Sigmoid colon (tissue), 7 donors: ENCODE measurements around the gene PDRG1. TPM values are rescaled to one million over a fixed set of nuclear protein-coding genes. Genes with fewer than 3 reads are reported as not detected.

Source experiments
- DNase-seq: peaks from one replicate; pipeline ENCODE4 v3.0.0-alpha.2; 2019
- H3K27ac ChIP-seq, 4 donors: fragments of 200-600 bp; sonication (generic); one replicate each; pipeline ENCODE4 v1.5.1; 2016 to 2019; ENCODE audit warnings: mild to moderate bottlenecking in 1 of 4
- H3K27me3 ChIP-seq, 3 donors: fragments of 200-600 bp; sonication (generic); one replicate each; pipeline ENCODE4 v1.5.1; 2019; ENCODE audit warnings: mild to moderate bottlenecking in 1 of 3
- H3K36me3 ChIP-seq, 4 donors: fragments of 200-600 bp; sonication (generic); one replicate each; pipeline ENCODE4 v1.5.1; 2016 to 2019
- H3K4me1 ChIP-seq, 4 donors: fragments of 200-600 bp; sonication (generic); one replicate each; pipeline ENCODE4 v1.5.1; 2017 to 2019
- H3K4me3 ChIP-seq, 4 donors: fragments of 200-600 bp; sonication (generic); one replicate each; pipeline ENCODE4 v1.5.1; 2017 to 2019; ENCODE audit warnings: mild to moderate bottlenecking in 2 of 4, moderate library complexity in 1 of 4
- H3K9me3 ChIP-seq, 4 donors: fragments of 200-600 bp in 3 of 4; sonication (generic) in 3 of 4; one replicate each; pipeline versions ENCODE4 v1.5.1 to v1.6.1; 2013 to 2019
- EP300 ChIP-seq, 4 donors: sonication (generic); formaldehyde crosslinking; IDR thresholded peaks; one replicate each; pipeline ENCODE4 v1.6.1; 2017; ENCODE audit warnings: antibody characterized with exemption in 4 of 4
- POLR2A ChIP-seq, 2 donors: fragments of 450-650 bp; IDR thresholded peaks; one replicate each; pipeline ENCODE4 v1.6.1; 2016; ENCODE audit warnings: antibody characterized with exemption in 2 of 2, mild to moderate bottlenecking in 2 of 2, moderate library complexity in 2 of 2
- POLR2AphosphoS5 ChIP-seq, 4 donors: sonication (generic); formaldehyde crosslinking; IDR thresholded peaks; one replicate each; pipeline ENCODE4 v1.6.1; 2017; ENCODE audit warnings: antibody characterized with exemption in 4 of 4
- WGBS, 2 donors: extraction: QIAGEN DNeasy Blood & Tissue Kit; methylation state at CpG; one replicate each; pipeline ENCODE4 v1.1.7; 2013; 5-methylcytosine and 5-hydroxymethylcytosine counted together
- intact Hi-C: fragments of 100-400 bp; cut with DNase I; formaldehyde crosslinking; loops from one replicate; pipeline ENCODE4 v1.15.1; 2023
- polyA plus RNA-seq, 3 donors: library from polyadenylated mRNA; stranded (reverse); fragments of 200-250 nt; gene quantifications; one replicate each; pipeline ENCODE4 v1.2.3, GENCODE V29; 2013
- total RNA-seq, 4 donors: library from RNA; depleted of rRNA; stranded (reverse); fragments of >200 nt; gene quantifications; one replicate each; pipeline ENCODE4 v1.1.0, GENCODE V29; 2016
- TF ChIP-seq, protein P1 (sequence below), 4 experiments: fragments of 450-650 bp in 3 of 4; fragments of 200-600 bp in 1 of 4; IDR thresholded peaks; one replicate each; pipeline ENCODE4 v1.5.1; 2016 to 2019; ENCODE audit warnings: antibody characterized with exemption in 4 of 4, mild to moderate bottlenecking in 3 of 4, moderate library complexity in 2 of 4
- donor health status: healthy with polysubstance abuse.
- donor health status: Bipolar disorder and iron deficiency.
- donor health status: healthy.

PDRG1 gene
- total and polyA plus RNA-seq, 7 donors: 5.0 to 15.2 (median 10.2) TPM

DNA sequence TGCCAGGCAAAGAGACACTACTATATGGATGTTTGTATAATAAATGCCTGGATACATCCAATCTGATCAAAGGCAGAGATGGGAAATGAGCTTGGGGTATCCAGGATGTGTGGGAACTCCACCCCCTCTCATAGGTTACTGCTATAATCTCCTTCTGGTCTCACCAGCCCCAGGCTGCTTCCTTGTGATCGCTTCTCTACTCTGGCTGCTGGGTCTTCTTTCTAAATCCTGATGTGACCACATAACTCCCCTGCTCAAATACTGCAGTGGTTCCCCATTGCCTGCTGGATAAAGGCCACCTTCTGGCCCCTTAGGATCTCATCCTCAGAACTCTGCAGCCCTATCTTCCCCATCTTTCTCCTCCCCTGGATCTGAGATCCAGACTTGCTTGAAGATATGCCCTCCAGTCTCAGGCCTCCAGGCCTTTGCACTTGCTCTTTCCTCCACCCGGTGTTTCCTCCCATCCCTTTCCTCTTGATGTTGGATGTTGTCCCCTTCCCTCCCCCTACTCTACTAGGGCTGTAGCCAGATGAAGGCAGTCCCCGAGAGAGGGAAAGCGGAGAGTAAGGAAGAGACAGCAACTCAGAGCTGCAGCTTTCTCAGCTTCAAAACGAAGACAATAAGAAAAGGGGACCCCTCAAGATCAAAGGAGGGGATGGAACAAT is 15.3 kb upstream of the PDRG1 start:
- 12 to 16% methylated on average over 5 of the region's 5 CpGs for WGBS, 2 donors
- peaks cover 12 to 55% (median 31%) of the 10 kb centered on the region in 3 donors for H3K27me3 ChIP-seq

DNA sequence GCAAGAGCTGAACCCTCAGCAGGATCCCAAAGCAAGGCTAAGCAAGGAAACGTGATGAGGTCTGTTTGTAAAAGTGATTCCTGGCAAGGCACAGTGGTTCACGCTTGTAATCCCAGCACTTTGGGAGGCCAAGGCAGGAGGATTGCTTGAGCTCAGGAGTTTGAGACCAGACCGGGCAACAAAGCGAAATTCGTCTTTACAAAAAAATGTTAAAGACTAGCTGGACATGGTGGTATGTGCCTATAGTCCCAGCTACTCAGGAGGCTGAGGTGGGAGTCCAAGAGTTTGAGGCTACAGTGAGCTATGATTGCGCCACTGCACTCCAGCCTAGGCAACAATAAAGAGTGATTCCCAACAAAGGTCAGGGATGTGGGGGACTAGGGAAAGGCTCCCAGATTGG is 12.0 kb upstream of the PDRG1 start:
- DNase-seq: no peak
- Histone ChIP-seq H3K27me3 (peaks cover 12 to 53% (median 31%) of the 10 kb centered on the region in 3 donors), H3K4me3 (no peak overlapping the region), H3K27ac (no peak overlapping the region), H3K4me1 (peaks cover 0 to 8% (median 3%) of the 10 kb centered on the region in 4 donors), H3K9me3 (no peaks in the 10 kb centered on the region), H3K36me3 (no peaks in the 10 kb centered on the region)
- intact Hi-C loops: no loop called here
- TF ChIP-seq, protein P1, sequence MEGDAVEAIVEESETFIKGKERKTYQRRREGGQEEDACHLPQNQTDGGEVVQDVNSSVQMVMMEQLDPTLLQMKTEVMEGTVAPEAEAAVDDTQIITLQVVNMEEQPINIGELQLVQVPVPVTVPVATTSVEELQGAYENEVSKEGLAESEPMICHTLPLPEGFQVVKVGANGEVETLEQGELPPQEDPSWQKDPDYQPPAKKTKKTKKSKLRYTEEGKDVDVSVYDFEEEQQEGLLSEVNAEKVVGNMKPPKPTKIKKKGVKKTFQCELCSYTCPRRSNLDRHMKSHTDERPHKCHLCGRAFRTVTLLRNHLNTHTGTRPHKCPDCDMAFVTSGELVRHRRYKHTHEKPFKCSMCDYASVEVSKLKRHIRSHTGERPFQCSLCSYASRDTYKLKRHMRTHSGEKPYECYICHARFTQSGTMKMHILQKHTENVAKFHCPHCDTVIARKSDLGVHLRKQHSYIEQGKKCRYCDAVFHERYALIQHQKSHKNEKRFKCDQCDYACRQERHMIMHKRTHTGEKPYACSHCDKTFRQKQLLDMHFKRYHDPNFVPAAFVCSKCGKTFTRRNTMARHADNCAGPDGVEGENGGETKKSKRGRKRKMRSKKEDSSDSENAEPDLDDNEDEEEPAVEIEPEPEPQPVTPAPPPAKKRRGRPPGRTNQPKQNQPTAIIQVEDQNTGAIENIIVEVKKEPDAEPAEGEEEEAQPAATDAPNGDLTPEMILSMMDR (IDR thresholded peaks at IDR 0.05): no peak
- no peak for TF ChIP-seq POLR2AphosphoS5 (IDR thresholded peaks at IDR 0.05)
- no peak for TF ChIP-seq EP300 (IDR thresholded peaks at IDR 0.05)
- TF ChIP-seq POLR2A (IDR thresholded peaks at IDR 0.05): no peak
- whole genome bisulfite sequencing, 2 donors: 66 to 77% methylated on average over 6 of the region's 6 CpGs

More for the DNA sequence above, 15.3 kb upstream of the PDRG1 start:
- no peak for DNase-seq
- no peak overlapping the region for H3K4me3 ChIP-seq
- H3K9me3 ChIP-seq: no peaks in the 10 kb centered on the region
- H3K36me3 ChIP-seq: no peaks in the 10 kb centered on the region
- no peak overlapping the region for H3K27ac ChIP-seq
- intact Hi-C loops: no loop called here
- H3K4me1 ChIP-seq: peaks cover 0 to 8% (median 3%) of the 10 kb centered on the region in 4 donors
- TF ChIP-seq POLR2A (IDR thresholded peaks at IDR 0.05): no peak
- TF ChIP-seq EP300 (IDR thresholded peaks at IDR 0.05): no peak
- TF ChIP-seq POLR2AphosphoS5 (IDR thresholded peaks at IDR 0.05): no peak
- TF ChIP-seq, protein P1 (IDR thresholded peaks at IDR 0.05): no peak

GRCh38 chr20:31962761-31963160 is 10.9 kb upstream of the PDRG1 start:
- H3K4me1 ChIP-seq: peaks cover 0 to 3% (median under 1%) of the 10 kb centered on the region in 4 donors
- intact Hi-C loops: no loop called here
- no peak for TF ChIP-seq POLR2AphosphoS5 (IDR thresholded peaks at IDR 0.05)
- TF ChIP-seq, protein P1 (IDR thresholded peaks at IDR 0.05): no peak
- TF ChIP-seq EP300 (IDR thresholded peaks at IDR 0.05): no peak
- TF ChIP-seq POLR2A (IDR thresholded peaks at IDR 0.05): no peak
- peaks cover 10 to 45% (median 25%) of the 10 kb centered on the region in 3 donors for H3K27me3 ChIP-seq
- no peak overlapping the region for H3K27ac ChIP-seq
- H3K4me3 ChIP-seq: no peak overlapping the region
- 45 to 69% methylated on average over 2 of the region's 2 CpGs for WGBS, 2 donors
- H3K36me3 ChIP-seq: no peaks in the 10 kb centered on the region
- H3K9me3 ChIP-seq: no peaks in the 10 kb centered on the region
- no peak for DNase-seq

DNA sequence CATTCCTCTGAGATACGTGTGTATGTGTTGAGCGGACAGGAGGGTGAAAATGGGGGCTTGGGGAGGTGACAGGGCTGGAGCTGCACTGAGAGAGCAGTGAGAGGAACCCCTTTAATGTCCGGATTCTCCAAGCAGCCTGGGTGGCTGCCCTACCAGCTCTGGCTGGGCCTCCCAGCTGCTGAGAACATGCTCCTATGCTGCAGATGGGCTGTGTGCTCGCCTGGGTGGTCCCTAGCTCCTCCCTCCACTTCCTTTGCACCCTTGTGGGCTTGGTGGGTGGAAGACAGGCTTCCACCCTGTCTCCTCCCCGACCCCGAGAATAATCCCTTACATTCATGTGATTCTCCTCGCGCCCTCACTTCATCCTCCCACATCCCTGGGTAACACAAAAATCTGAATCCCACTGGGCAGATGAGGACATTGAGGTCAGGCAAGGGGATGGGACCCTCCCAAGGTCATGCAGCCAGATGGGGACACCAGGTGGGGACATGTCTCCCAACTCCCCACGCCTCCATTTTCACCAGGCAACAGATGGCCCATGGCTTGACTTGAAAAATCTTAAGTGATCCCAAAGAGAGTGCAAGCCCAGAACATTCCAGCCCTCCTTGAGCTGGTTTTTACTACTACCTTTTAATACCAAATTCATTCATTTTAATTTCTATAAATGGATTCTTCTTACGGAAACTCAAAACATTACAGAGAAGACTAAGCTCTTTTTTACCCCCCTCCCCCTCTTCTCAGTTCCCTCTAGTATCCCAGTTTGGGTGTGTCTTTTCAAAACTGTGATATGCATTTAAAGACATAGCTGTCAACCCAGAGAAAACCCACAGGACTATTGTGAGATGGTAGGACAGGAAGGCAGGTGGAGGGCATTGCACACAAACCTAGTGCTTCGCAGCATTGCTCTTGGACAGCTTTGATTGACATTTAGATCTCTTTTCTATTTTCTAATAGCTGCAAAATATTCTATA is 5.0 kb upstream of the PDRG1 start:
- Histone ChIP-seq H3K27me3 (peaks cover 0 to 13% (median 7%) of the 10 kb centered on the region in 3 donors), H3K9me3 (no peaks in the 10 kb centered on the region), H3K27ac (no peak overlapping the region), H3K36me3 (no peaks in the 10 kb centered on the region), H3K4me1 (no peaks in the 10 kb centered on the region), H3K4me3 (no peak overlapping the region)
- WGBS, 2 donors: 51 to 57% methylated on average over 11 of the region's 11 CpGs
- intact Hi-C loops: no loop called here
- no peak for DNase-seq
- TF ChIP-seq EP300 (IDR thresholded peaks at IDR 0.05) (no peak), POLR2AphosphoS5 (IDR thresholded peaks at IDR 0.05) (no peak), POLR2A (IDR thresholded peaks at IDR 0.05) (no peak)
- TF ChIP-seq, protein P1 (IDR thresholded peaks at IDR 0.05): no peak
